Spleen (tissue), 7 donors: Measurements from ENCODE around the gene ESX1.

Source experiments
- POLR2A ChIP-seq, 3 donors: fragments of 450-650 bp; IDR thresholded peaks; one replicate each; pipeline ENCODE4 v1.5.1; 2017; ENCODE audit warnings: antibody characterized with exemption in 3 of 3, mild to moderate bottlenecking in 1 of 3
- POLR2AphosphoS5 ChIP-seq, 3 donors: sonication (generic); formaldehyde crosslinking; IDR thresholded peaks; one replicate each; pipeline ENCODE4 v1.5.1; 2017; ENCODE audit warnings: antibody characterized with exemption in 3 of 3
- TF ChIP-seq, protein P1 (sequence below), 11 experiments: fragments of 200-600 bp in 7 of 11; fragments of 450-650 bp in 4 of 11; sonication (generic) in 4 of 11; IDR thresholded peaks in 8 of 11; conservative IDR thresholded peaks in 3 of 11; 1 replicate in 7 of 11; 2 replicates in 4 of 11; pipeline versions ENCODE4 v1.4.0 to v1.8.0; 2016 to 2021; ENCODE audit warnings: antibody characterized with exemption in 11 of 11, inconsistent platforms in 4 of 11, mild to moderate bottlenecking in 1 of 11
- donor health status: DM: no; HTN: no; CAD: no; lungs with moderate emphysema.
- donor health status: DM: no; HTN: no; CAD: no.
- donor health status: DM: no; HTN: no; CAD: no.

DNA sequence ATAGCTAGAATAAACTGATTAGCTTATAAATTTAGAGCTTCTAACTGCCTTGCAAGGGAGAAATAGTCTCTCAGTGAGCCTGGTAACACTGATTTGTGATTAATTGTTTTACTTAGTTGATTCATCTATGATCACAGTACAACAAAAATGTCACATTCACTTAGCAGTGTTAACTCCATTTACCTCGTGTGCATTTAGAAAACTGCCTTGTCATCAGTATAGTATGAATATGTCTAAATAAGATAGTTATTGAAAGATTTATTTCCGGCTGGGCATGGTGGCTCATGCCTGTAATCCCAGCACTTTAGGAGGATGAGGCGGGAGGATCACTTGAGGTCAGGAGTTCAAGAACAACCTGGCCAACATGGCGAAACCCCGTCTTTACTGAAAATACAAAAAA, 49.2 kb downstream of the ESX1 start:
- no peak for TF ChIP-seq POLR2A (IDR thresholded peaks at IDR 0.05)
- TF ChIP-seq, protein P1, sequence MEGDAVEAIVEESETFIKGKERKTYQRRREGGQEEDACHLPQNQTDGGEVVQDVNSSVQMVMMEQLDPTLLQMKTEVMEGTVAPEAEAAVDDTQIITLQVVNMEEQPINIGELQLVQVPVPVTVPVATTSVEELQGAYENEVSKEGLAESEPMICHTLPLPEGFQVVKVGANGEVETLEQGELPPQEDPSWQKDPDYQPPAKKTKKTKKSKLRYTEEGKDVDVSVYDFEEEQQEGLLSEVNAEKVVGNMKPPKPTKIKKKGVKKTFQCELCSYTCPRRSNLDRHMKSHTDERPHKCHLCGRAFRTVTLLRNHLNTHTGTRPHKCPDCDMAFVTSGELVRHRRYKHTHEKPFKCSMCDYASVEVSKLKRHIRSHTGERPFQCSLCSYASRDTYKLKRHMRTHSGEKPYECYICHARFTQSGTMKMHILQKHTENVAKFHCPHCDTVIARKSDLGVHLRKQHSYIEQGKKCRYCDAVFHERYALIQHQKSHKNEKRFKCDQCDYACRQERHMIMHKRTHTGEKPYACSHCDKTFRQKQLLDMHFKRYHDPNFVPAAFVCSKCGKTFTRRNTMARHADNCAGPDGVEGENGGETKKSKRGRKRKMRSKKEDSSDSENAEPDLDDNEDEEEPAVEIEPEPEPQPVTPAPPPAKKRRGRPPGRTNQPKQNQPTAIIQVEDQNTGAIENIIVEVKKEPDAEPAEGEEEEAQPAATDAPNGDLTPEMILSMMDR (IDR thresholded peaks at IDR 0.05 in 8 of 11, conservative IDR thresholded peaks at IDR 0.05 in 3 of 11) = no peak
- TF ChIP-seq POLR2AphosphoS5 (IDR thresholded peaks at IDR 0.05) = no peak
